ENCODE results near the gene MAFF.

- no peak for TF ChIP-seq EZH2 (IDR thresholded peaks at IDR 0.05; ENCODE audit: borderline replicate concordance, low read length)
- TF ChIP-seq, protein P1, sequence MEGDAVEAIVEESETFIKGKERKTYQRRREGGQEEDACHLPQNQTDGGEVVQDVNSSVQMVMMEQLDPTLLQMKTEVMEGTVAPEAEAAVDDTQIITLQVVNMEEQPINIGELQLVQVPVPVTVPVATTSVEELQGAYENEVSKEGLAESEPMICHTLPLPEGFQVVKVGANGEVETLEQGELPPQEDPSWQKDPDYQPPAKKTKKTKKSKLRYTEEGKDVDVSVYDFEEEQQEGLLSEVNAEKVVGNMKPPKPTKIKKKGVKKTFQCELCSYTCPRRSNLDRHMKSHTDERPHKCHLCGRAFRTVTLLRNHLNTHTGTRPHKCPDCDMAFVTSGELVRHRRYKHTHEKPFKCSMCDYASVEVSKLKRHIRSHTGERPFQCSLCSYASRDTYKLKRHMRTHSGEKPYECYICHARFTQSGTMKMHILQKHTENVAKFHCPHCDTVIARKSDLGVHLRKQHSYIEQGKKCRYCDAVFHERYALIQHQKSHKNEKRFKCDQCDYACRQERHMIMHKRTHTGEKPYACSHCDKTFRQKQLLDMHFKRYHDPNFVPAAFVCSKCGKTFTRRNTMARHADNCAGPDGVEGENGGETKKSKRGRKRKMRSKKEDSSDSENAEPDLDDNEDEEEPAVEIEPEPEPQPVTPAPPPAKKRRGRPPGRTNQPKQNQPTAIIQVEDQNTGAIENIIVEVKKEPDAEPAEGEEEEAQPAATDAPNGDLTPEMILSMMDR (IDR thresholded peaks at IDR 0.05; ENCODE audit: low read length), result peak; percentile 82
These were observed 60.4 kb downstream of the MAFF start for GRCh38 chr22:38262051-38262795.
